ENCODE data around the gene RUNDC3A. TPM values are rescaled to one million over a fixed set of nuclear protein-coding genes. Genes with fewer than 3 reads are reported as not detected.

The RUNDC3A gene
- total and polyA plus RNA-seq, 2 of the 8 experiments (the other 6 are each of a cell fraction or from before 2014, with no cell fraction given), result 6.4 to 13.8 TPM

DNA sequence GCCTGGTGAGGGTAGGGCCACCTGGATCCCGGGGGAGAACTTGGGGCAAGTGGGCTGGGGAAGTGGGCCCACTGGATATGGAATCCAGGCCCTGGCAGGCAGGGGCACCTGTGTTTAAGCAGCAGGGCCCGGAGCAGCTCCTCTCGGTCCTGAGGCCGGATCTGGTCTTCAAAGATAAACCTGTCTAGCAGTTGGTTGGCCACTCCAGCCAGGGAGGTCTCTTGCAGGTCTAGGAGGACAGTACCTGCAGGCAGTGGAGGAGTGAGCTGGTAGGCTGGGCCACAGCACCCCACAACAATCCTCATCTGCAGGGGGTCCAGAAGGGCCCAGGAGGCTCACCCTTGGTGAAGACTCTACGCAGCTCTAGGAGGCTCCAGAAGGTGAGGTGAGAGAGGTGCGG is 48.1 kb upstream of the RUNDC3A start (continued):
- TF ChIP-seq RAD21 (IDR thresholded peaks at IDR 0.05 in 1 of 2, conservative IDR thresholded peaks at IDR 0.05 in 1 of 2; ENCODE audit: low read depth in 2 of 2, low read length in 2 of 2) (no peak), MAFK (IDR thresholded peaks at IDR 0.05; ENCODE audit: low read depth, low read length) (no peak), KDM5A (IDR thresholded peaks at IDR 0.05; ENCODE audit: low read length) (no peak), GABPA (IDR thresholded peaks at IDR 0.05; ENCODE audit: borderline replicate concordance, insufficient read depth, low read length) (no peak), CBX5 (IDR thresholded peaks at IDR 0.05; ENCODE audit: low read depth, low read length) (no peak)
